HG03175 (cell line): ENCODE results near the gene MAP1S.

Experiments
- ATAC-seq: cut with Tn5 transposase; IDR thresholded peaks from one replicate; pipeline ENCODE4 v1.9.1; 2021; ENCODE audit warnings: mild to moderate bottlenecking, moderate library complexity; ENCODE audit not compliant: unreplicated experiment

Gene MAP1S

DNA sequence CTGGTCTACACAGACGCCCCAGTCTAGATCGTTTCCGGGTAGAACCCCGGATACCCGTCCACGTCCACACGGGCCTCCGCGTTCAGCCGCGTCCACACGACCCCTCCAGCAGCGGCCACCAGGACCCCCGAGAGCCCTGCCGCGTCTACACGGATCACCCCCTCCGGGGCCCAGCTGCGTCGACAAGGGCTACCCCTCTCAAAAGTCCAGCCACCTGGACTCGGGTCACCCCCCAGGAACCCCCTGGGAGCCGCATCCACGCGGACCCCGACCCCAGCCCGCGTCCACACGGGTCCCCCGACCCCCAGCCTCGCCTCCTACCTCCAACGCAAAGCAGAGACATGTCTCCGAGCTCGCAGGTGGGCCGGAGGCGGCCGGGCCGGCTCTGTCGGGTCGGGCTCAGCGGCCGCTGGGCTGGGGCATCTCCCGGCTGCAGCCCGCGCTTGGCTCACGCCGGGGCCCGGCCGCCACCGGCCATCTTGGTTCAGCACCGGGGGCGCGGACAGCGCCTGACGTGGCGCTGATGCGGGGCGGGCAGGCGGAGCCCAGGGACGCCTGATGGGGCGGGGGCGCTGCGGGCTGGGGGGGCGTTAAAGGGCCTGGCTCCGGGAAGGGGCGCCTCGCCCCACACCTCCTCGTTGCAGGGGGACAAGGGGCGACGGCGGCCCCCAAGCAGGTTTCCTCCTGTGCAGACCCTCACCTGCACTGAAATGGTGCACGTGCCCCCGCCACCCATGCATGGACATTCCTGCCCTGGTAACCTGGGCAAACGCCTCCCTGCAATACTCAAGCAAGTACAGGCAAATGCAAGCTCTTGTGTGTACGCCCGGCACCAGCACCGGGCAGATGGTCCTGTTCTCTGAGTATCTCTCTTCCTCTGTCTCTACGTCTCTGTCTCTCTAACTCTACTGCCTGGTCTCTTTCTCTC is 31.2 kb upstream of the MAP1S start, which contains the start of gene UNC13A:
Gene UNC13A (minus strand): TSS at position 498 of the 928 bp plus-strand sequence. CDS start 155 bp downstream, at position 343.
- no peak for ATAC-seq

DNA sequence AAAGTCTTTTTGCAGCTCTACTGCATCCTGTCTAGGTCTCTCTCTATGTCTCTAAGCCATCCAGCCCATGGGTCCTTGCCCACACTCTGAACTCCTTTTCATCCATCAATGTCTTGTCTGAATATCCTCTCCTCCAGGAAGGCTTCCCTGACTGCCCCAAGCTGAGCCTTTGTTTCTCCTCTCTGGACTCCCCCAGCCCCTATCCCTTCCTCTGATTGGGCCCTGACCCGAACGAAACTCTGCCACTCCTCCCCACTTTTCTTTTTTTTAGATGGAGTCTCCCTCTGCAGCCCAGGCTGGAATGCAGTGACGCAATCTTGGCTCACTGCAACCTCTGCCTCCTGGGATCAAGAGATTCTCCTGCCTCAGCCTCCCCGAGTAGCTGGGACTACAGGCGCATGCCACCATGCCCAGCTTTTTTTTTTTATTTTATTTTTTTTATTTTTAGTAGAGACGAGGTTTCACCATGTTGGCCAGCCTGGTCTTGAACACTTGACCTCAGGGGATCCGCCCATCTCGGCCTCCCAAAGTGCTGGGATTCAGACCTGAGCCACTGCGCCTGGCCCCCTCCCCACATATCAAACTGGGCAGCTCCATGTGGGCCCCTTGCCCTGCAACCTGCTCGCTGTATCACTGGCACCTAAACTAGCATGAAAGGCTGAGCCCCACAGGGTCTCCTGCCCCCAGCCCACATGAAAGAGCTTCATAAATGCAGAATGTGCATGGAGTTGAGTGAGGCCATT is 30.3 kb upstream of the MAP1S start:
- ATAC-seq: no peak

DNA sequence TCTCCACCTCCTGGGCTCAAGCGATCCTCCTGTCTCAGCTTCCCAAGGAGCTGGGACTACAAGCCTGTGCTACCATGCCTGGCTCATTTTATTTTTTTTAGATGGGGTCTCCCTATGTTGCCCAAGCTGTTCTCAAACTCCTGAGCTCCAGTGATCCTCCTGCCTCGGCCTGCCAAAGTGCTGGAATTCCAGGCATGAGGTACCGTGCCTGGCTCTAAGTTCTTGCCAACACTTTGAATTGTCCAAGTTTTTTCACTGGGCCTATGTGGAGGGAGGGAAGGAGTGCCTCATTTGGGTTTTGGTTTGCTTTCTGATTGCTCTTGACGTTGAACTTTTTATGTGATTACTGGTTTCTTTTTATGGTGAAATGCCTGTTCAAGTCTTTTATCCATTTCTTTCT is 26.7 kb upstream of the MAP1S start:
- ATAC-seq: no peak

DNA sequence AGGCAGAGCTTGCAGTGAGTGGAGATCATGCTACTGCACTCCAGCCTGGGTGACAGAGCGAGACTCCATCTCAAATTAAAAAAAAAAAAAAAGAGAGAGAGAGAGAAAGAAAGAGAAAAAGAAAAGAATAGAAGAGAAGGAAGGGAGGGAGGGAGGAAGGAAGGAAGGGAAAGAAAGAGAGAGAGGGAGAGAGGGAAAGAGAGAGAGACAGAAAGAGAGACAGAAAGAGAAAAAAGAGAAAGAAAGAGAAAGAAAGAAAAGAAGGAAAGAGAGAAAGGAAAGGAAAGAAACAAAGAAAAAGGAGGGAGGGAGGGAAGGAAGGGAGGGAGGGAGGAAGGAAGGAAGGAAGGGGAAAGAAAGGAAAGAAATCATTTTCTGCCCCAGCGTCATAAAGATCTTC is 24.1 kb upstream of the MAP1S start:
- ATAC-seq: no peak

DNA sequence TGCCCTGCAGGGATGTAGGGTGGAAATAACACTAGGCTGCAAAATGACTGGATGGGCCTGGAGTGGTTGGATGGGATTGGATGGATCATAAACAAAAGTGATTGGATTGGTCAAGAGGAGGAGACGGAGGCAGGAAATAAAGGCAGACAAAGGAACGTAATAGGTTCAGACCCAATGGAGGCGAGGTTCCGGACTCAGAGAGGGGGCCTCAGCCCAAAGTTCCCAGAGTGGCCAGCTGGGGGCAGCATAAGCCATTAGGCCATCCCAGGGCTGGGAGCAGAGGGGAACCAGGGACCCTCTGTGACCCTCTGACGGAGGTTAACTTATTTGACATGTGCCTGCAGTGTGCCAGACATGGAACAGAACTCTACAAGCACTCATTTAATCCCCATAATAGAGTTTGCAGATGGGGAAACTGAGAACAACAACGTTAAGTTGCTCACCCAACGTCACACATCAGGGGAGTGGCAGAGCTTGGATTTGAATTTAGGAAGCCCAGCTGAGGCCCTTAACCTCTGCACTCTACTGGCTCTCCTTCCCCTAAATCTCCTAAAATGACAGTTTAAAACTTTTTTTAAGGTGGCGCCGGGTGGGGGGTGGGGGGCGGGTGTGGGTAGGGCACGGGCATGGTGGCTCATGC is 15.3 kb upstream of the MAP1S start:
- no peak for ATAC-seq

DNA sequence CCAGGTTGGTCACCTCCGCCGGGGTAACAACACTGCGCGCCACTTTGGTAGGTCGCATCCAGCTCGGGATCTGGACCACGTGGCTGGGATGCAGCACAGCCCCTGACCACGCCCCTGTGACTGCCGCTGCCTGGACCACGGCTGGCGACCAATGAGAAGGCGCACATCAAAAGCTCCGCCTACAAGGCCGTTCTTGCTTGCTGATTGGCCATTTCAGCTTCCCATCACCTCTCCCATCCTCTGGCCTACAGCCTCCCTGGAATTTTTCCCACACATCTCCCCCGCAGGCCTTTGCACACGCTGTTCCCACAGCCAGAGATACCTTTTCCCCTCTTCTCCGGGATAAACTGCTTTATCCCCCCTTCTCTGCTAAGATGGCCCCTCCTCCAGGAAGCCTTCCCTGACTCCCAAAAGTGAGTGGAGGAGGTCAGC is 12.5 kb upstream of the MAP1S start:
- no peak for ATAC-seq

DNA sequence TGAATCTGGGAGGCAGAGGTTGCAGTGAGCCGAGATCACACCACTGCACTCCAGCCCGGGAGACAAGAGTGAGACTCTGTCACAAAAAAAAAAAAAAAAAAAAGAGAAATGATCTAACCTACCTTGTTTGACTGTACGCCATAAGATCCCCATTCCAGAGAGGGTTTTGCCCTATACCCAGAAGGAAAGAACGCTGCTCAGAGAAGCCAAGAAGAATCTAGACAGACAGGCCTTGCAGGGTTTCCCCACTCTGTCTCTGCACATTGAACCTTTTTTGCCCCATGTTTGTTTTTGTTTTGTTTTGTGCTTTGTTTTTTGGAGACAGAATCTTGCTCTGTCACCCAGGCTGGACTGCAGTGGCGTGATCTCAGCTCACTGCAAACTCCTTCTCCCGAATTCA is 7.4 kb upstream of the MAP1S start:
- no peak for ATAC-seq

DNA sequence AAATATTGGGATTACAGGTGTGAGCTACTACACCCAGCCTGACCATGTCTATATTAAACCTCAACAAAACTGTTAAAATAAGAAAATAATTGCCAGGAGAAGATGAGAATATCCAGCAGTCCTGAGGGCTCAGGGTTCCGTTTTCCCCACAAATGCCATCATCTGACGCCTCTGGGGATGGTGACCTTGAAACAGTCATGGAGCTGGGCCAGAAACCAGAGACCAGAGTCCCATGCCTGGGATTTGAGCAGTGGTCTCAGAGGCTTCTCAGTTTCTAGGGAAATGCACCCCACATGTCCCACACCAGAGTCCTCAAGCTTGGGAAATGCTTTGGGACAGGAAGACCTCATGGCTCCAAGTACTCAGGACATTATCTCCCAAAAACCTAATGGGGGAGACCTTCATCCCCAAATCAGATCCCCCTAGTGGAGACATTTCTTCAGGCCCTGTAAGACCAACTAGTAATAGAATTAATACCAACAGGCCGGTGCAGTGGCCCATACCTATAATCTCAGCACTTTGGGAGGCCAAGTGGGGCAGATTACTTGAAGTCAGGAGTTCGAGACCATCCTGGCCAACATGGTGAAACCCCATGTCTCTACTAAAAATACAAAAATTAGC is 2.9 kb upstream of the MAP1S start:
- ATAC-seq: no peak

DNA sequence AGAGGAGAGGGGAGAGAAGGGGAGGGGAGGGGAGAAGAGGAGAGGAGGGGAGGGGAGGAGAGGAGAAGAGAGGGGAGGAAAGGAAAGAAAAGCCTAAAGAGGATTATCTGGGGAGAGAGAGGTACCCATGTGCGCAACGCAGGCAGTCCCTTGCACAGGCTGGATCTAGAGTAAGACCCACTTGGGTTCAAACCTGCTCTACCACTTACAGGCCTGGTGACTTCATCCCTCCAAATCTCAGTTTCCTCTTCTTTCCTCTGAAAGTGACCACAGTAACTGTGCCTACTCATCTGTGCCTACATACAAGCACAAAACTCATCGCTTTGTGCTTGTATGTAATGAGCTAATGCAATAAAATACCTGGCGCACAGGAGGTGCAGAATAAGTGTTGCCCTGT is 732 bp upstream of the MAP1S start:
- no peak for ATAC-seq

DNA sequence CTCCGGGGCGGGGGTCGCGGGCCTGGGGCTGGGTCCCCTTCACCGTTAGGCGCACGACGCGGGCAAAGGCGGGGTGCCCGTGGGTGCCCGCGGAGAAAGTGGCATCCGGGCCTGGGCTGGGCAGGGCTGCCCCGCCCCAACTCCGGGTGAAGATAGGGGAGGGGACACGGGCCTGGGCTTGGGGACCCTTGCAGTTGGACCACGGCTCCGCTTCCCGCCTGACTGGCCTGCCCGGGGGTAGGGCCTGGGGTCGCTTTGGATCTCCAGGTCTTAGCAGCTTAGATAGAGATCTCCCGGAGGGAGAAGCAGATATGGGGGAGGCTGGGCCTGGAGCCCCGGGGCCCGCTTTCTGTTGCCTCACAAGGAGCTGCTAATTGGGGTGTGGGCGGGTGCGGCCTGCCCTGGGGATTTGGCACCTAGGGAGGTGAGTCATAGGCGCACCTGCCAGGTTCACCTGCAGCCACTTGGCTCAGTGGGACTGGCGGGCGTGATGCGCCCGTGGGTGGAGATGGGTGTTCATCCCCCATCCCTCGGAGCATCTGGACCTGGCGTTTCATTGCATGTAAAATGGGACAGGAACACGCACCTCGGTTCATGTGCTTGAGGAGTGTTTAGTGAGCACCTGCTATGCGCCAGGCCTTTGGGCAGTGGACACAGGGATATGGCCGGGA is 585 bp downstream of the MAP1S start:
- ATAC-seq: peak; percentile 20

DNA sequence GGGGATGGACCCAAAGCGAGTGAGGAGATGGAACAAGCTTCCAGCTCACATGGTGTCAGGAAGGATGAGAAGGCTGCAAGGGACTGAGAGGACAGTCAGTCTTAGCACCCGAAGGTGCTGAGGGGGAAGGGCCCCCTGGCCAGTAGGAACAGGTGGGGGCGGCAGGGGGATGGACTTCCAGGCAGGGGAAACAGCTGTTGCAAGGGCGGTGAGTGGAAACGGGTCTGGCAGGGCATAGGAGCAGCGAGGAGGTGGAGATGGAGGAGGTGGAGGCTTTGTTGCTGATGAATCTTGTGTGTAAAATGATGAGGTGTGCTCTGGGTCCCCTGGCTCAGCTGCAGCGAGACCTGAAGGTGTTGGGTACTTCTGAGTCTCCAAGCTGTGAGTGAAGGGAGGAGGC is 1.2 kb downstream of the MAP1S start:
- no peak for ATAC-seq

DNA sequence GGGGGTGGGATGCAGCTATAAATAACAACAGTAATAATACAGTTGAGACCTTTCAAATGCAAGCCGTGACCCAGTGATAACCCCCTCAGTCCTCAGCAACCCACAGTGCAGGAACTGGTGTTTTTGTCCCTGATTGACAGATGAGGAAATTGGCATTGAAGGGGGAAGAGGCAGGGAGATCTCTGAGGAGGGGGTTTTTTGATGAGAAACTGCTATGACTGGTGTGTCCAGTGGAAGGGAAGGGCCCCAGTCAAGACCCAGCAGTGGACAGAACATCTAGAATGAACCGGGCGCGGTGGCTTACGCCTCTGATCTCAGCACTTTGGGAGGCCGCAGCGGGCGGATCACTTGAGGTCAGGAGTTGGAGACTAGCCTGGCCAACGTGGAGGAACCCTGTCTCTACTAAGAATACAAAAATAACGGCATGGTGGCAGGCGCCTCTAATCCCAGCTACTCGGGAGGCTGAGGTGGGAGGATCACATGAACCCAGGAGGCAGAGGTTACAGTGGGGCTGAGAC is 1.9 kb downstream of the MAP1S start:
- no peak for ATAC-seq

DNA sequence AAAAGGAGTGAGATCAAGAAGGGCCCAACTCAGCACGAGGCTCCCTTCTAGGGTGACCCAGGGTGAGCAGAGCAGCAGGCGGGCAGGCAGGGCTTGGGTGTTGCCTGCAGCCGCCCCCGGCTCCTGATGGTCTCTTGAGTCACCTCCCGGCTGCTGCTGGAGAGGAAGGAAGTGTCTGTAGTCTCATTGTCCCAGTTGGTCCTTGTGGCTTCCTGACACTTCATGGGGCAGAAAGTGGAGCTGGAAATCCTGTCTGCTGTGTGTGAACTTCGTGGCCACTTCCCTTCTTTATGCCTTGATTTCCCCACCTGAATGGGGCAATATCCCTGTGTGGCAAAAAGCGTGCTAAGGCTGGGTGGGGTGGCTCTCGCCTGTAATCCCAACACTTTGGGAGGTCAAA is 2.5 kb downstream of the MAP1S start:
- no peak for ATAC-seq

DNA sequence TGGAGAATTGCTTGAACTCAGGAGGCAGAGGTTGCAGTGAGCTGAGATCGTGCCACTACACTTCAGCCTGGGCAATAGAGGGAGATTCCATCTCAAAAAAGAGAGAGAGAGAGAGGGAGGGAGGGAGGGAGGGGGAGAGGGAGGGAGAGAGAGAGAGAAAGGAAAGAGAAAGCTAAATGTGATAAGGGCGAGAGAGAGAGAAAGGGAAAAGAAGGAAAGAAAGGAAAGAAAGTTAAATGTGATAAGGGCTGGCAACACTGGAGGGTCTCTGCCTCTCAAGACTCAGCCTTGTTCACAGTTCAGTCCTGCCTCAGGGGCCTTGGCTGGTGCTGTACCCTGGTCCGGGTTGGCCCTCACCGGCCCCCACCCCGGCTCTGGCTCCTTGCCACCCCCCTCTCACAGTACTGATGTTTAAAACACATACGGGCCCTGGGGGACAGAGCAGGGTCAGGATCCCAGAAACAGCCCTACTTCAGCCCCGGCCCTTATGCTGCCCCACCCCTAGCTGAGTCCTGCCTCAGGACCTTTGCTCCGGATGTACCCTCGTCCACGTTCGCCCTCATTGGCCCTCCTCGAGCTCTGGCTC is 3.5 kb downstream of the MAP1S start:
- ATAC-seq: no peak

DNA sequence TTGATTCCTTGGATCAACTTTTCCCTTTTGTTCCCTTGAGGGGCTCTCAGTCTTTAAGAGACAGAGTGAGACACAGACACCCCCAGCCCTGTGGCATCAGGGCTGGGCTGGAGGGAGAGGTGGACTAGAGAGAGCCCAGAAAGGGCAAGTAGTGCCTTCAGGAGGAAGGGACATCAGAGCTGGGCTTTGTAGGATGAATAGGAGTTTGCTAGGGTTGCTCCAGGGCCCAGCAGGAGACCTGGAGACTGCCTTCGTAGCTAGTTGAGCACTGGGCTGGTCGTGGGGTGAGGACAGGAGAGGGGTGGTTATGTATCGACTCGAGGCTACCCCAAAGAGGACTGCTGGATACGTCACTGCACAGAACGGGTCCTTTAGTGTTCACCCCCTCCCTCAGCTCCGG is 5.4 kb downstream of the MAP1S start:
- ATAC-seq: no peak

DNA sequence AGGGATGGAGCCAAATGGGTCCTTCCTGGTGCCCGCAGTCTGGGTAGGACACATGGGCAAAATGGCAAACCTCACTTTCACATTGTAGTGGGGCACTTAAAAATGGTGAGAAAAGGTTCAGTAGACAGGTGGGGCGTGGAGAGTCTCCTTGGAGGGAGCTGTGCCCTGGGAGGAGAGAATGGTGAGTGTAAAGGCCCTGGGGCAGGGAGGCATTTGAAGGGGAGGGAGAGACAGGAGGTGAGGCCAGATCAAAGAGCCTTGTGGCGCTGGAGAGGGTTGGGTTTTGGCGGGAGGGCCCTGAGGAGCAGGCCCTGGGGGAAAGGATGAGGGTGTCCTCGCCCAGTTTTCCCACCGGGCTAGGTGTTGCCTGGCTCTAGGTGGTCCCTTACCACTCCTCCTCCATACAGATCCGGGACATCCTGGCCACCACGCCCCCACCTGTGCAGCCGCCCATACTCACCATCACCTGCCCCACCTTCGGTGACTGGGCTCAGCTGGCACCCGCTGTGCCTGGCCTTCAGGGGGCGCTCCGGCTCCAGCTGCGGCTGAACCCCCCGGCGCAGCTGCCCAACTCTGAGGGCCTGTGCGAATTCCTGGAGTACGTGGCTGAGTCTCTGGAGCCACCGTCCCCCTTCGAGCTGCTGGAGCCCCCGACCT is 6.3 kb downstream of the MAP1S start:
- ATAC-seq: no peak

DNA sequence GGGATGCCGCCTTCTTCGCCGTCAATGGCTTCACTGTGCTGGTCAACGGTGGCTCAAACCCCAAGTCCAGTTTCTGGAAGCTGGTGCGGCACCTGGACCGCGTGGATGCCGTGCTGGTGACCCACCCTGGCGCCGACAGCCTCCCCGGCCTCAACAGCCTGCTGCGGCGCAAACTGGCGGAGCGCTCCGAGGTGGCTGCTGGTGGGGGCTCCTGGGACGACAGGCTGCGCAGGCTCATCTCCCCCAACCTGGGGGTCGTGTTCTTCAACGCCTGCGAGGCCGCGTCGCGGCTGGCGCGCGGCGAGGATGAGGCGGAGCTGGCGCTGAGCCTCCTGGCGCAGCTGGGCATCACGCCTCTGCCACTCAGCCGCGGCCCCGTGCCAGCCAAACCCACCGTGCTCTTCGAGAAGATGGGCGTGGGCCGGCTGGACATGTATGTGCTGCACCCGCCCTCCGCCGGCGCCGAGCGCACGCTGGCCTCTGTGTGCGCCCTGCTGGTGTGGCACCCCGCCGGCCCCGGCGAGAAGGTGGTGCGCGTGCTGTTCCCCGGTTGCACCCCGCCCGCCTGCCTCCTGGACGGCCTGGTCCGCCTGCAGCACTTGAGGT is 7.0 kb downstream of the MAP1S start:
- no peak for ATAC-seq

DNA sequence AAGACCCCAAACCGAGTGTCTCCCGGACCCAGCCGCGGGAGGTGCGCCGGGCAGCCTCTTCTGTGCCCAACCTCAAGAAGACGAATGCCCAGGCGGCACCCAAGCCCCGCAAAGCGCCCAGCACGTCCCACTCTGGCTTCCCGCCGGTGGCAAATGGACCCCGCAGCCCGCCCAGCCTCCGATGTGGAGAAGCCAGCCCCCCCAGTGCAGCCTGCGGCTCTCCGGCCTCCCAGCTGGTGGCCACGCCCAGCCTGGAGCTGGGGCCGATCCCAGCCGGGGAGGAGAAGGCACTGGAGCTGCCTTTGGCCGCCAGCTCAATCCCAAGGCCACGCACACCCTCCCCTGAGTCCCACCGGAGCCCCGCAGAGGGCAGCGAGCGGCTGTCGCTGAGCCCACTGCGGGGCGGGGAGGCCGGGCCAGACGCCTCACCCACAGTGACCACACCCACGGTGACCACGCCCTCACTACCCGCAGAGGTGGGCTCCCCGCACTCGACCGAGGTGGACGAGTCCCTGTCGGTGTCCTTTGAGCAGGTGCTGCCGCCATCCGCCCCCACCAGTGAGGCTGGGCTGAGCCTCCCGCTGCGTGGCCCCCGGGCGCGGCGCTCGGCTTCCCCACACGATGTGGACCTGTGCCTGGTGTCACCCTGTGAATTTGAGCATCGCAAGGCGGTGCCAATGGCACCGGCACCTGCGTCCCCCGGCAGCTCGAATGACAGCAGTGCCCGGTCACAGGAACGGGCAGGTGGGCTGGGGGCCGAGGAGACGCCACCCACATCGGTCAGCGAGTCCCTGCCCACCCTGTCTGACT is 7.9 kb downstream of the MAP1S start:
- ATAC-seq: no peak
